GM18870 (cell line): ENCODE results near the gene ADAM11.
A peak's percentile ranks its signal among the peaks of the same experiment; 100 is the strongest.

Experiments used
- ATAC-seq: cut with Tn5 transposase; IDR thresholded peaks from one replicate; pipeline ENCODE4 v1.9.1; 2021; ENCODE audit warnings: moderate library complexity; ENCODE audit not compliant: unreplicated experiment

Gene ADAM11

GRCh38 chr17:44775136-44775837, 16.5 kb downstream of the ADAM11 start:
- ATAC-seq, result peak; percentile 76

DNA sequence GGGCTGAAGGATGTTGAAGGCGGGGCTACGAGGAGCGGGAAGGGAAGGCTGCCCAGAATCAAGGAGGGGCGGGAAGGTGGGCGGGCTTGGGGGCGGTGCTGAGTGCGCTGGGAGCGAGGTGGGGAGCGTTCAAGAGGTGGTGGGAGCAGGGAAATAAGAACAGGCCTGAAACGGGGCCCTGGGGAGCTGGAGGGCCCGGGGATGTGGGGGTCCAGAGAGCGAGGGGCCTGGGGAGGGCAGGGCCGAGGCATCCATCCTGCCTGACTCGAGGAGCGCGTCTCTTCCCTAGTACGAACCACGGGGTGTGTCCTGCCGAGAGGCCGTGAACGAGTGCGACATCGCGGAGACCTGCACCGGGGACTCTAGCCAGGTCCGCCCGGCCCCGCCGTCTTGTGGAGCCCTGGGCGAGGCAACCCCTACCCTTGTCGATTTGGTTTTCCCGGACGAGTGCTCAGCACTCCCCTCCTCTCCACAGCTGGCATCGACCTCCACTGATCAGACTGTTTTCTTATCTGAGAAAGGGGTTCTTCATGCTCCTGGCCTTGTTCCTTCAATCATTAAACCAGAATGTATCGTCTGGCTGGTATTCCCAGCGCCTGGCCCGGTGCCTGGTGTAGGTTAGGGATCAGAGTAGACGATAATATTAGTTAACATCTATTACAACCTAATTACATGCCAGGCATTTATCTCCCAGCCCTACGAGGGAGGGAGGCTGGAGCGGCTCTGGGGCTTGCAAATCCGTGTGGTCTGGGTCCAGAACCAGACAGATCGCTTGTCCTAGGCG, 17.2 kb downstream of the ADAM11 start:
- peak; percentile 21 for ATAC-seq

DNA sequence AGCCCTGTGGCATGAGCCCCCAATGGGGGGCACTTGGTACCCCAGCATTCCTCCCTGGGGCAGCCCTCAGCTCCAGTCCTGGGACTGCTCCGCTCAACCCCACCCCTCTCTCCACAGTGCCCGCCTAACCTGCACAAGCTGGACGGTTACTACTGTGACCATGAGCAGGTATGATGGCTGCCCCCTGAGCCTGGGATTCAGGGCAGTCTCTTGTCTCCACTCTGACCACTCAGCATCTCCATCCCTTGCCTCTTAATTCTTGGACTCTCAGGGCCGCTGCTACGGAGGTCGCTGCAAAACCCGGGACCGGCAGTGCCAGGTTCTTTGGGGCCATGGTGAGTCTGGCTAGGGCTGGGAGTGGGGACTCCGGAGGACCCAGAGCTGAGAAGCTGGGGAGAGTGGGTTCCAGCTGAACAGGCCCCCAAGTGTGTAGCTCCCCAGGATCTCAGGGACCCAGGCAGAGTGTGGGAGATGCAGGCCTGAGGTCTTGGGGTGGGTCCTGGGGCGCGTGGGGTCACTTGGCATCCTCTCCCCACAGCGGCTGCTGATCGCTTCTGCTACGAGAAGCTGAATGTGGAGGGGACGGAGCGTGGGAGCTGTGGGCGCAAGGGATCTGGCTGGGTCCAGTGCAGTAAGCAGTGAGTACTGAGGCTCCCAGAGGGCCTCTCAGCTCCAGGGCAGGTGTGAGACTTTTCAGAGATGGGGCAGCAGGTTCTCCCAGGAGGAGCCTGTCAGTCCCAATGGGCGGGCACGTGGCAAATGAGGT, 18.0 kb downstream of the ADAM11 start:
- ATAC-seq, result no peak

DNA sequence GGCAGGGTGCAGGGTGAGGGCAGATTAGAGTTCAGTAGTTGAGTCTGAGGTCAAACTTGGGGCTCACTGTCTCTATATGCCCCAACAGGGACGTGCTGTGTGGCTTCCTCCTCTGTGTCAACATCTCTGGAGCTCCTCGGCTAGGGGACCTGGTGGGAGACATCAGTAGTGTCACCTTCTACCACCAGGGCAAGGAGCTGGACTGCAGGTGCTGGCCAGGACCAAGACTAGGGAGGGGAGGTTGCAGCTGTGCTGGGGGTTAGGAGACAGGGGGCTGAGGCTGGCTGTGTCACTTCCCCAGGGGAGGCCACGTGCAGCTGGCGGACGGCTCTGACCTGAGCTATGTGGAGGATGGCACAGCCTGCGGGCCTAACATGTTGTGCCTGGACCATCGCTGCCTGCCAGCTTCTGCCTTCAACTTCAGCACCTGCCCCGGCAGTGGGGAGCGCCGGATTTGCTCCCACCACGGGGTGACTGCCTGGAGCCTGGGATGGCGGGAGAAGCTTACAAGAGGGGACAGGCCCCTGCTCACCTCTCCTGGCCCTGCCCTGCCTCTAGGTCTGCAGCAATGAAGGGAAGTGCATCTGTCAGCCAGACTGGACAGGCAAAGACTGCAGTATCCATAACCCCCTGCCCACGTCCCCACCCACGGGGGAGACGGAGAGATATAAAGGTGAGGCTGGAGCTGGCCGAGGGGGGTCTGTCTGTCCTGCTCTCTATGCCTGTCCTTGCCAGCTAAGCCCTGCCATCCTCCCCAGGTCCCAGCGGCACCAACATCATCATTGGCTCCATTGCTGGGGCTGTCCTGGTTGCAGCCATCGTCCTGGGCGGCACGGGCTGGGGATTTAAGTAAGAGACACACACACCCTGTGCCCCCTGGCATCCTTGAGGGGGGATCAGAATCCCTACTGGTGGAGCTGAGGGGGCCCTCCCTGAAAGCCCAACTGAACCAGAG, 18.9 kb downstream of the ADAM11 start:
- no peak for ATAC-seq

GRCh38 chr17:44778656-44779210, 19.9 kb downstream of the ADAM11 start:
- ATAC-seq, result no peak

DNA sequence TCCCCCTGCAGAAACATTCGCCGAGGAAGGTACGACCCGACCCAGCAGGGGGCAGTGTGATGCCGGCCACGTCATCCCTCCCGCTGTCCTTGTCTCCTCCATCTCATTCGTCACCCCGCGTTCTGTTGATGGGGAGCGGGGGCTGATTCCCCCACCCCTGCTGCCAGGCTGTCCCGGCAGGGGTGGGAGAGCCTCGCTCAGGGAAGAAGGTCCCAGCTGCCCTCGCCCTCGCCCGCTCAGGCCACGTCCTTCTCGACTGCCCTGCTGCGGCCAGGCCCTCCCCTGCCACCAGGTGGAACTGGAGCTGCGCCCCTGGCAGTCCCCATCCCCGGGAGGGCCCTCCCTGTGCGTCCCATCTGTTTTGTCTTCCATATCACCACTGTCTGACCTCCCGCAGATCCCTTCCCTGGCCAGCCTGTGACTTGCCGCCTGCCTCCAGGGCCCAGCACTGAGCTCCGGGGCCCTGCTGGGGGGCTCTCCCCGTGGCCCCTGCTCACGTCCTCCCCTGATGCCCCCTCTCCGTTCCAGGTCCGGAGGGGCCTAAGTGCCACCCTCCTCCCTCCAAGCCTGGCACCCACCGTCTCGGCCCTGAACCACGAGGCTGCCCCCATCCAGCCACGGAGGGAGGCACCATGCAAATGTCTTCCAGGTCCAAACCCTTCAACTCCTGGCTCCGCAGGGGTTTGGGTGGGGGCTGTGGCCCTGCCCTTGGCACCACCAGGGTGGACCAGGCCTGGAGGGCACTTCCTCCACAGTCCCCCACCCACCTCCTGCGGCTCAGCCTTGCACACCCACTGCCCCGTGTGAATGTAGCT, 20.6 kb downstream of the ADAM11 start:
- no peak for ATAC-seq

GRCh38 chr17:44780161-44780560, 21.4 kb downstream of the ADAM11 start:
- no peak for ATAC-seq

- ATAC-seq, result no peak
Measured at GRCh38 chr17:44780845-44781480, 22.2 kb downstream of the ADAM11 start.

GRCh38 chr17:44781551-44782325, 22.9 kb downstream of the ADAM11 start:
- ATAC-seq, result no peak

GRCh38 chr17:44782326-44782850, 23.6 kb downstream of the ADAM11 start:
- ATAC-seq, result no peak

DNA sequence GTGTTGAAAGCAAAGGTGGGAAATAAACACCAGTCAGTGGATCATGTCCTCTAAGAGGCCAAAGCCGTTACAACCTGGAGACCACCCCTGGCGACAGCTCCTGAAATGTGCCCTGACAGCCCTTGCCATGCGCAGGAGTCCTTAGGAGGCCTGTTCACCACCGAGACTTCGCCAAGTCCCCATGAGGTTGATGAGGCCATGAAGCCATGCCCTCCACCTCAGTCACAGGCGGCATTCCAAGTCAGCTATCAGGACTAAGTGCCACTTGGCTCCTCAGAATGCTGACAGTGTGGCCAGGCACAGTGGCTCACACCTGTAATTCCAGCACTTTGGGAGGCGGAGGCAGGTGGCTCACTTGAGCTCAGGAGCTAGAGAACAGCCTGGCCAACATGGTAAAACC, 27.1 kb downstream of the ADAM11 start:
- ATAC-seq, result no peak

DNA sequence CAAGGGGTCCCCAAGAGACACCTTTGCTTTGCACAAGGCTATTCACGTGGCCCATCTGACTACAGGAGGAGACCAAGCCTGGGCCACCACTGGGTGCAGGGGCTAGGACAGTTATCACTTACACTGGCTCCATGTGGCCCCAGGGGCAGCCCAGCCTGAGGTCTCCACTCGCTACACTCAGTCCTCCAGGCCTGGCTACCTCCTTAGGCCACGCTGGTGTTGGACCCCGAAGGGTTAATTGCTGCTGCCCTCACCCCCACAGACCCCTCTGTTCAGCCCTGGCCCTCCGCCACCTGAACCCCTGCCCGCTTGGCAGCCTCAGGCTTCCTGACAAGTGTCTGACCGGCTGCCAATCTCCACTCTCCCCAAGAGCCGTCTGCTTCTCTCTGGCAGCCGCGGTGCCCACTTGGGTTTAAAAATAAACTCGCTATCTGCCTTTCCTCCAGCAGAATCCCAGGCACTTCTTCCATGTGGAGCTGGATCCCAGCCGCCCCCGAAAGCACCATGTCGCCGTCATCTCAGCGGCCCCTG, 27.8 kb downstream of the ADAM11 start:
- no peak for ATAC-seq

- ATAC-seq, result no peak
Measured at GRCh38 chr17:44787271-44787940, 28.6 kb downstream of the ADAM11 start.

DNA sequence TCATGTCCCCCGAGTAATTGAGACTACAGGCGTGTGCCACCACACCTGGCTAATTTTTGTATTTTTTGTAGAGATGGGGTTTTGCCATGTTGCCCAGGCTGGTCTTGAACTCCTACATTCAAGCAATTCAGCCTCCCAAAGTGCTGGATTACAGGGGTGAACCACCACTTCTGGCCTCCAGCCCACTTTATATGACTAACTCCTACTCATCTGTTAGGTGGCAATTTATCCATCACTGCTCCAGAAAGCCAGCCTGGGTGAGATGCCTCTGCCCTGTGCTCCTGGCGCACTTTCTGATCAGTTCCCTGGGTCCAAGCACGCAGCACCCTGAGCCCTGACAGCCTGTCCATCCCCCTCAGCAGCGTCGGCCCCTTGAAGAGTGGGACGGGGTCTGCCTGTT, 29.4 kb downstream of the ADAM11 start:
- ATAC-seq, result no peak

- no peak for ATAC-seq
Measured at GRCh38 chr17:44792276-44792675, 33.5 kb downstream of the ADAM11 start.

- no peak for ATAC-seq
Measured at GRCh38 chr17:44793885-44794842, 35.4 kb downstream of the ADAM11 start.
